CD14-positive monocyte (primary cell): ENCODE data around the gene IFNGR2. TPM values are rescaled to one million over a fixed set of nuclear protein-coding genes. Genes with fewer than 3 reads are reported as not detected.

Experiments
- DNase-seq, 3 donors: peaks; one replicate each; pipeline ENCODE4 v3.0.0-alpha.2; 2011 to 2022
- H2AFZ ChIP-seq: 2 replicates; pipeline ENCODE4 v1.6.0; 2012; ENCODE audit warnings: mild to moderate bottlenecking, low read depth, low read length, inconsistent platforms; ENCODE audit not compliant: insufficient read depth, poor library complexity, severe bottlenecking
- H3K27ac ChIP-seq, 2 donors: 1 replicate in 1 of 2; 2 replicates in 1 of 2; pipeline ENCODE4 v1.5.1; 2012 to 2013; ENCODE audit warnings: low read length in 2 of 2, control low read depth in 1 of 2, inconsistent platforms in 1 of 2, low read depth in 1 of 2, mild to moderate bottlenecking in 1 of 2
- H3K27me3 ChIP-seq, 2 donors: one replicate each; pipeline versions ENCODE4 v1.6.0 to v1.6.1; 2011 to 2013; ENCODE audit warnings: low read length in 2 of 2; ENCODE audit not compliant: control insufficient read depth in 2 of 2, insufficient read depth in 2 of 2
- H3K36me3 ChIP-seq, 2 donors: replicated peaks in 1 of 2; 1 replicate in 1 of 2; 2 replicates in 1 of 2; pipeline versions ENCODE4 v1.5.1 to v1.6.1; 2012 to 2013; ENCODE audit warnings: low read length in 2 of 2, control low read depth in 1 of 2, inconsistent platforms in 1 of 2, mild to moderate bottlenecking in 1 of 2; ENCODE audit not compliant: insufficient read depth in 2 of 2, control insufficient read depth in 1 of 2
- H3K4me1 ChIP-seq, 2 donors: 1 replicate in 1 of 2; 2 replicates in 1 of 2; pipeline versions ENCODE4 v1.5.1 to v1.6.1; 2012 to 2013; ENCODE audit warnings: low read length in 2 of 2, control low read depth in 1 of 2, inconsistent platforms in 1 of 2, mild to moderate bottlenecking in 1 of 2, moderate library complexity in 1 of 2; ENCODE audit not compliant: insufficient read depth in 2 of 2, control insufficient read depth in 1 of 2
- H3K4me2 ChIP-seq: replicated peaks from 2 replicates; pipeline ENCODE3; 2012; ENCODE audit warnings: low read length, moderate library complexity, mild to moderate bottlenecking; ENCODE audit not compliant: poor library complexity, severe bottlenecking; ENCODE audit errors: extremely low read depth
- H3K4me3 ChIP-seq, 3 experiments: fragments of 200-600 bp in 1 of 3; sonication (generic) in 1 of 3; replicated peaks in 1 of 3; 1 replicate in 2 of 3; 2 replicates in 1 of 3; pipeline ENCODE4 v1.5.1; 2011 to 2013; ENCODE audit warnings: low read length in 3 of 3, mild to moderate bottlenecking in 3 of 3, control low read depth in 2 of 3, low read depth in 2 of 3, inconsistent platforms in 1 of 3, moderate library complexity in 1 of 3
- H3K79me2 ChIP-seq: 2 replicates; pipeline ENCODE4 v1.6.0; 2012; ENCODE audit warnings: mild to moderate bottlenecking, control low read depth, inconsistent platforms, low read length, moderate library complexity; ENCODE audit not compliant: insufficient read depth
- H3K9ac ChIP-seq: 2 replicates; pipeline ENCODE4 v1.6.0; 2017; ENCODE audit warnings: low read length, mild to moderate bottlenecking; ENCODE audit not compliant: insufficient read depth, poor library complexity, severe bottlenecking
- H3K9me3 ChIP-seq, 2 donors: replicated peaks in 1 of 2; 1 replicate in 1 of 2; 2 replicates in 1 of 2; pipeline versions ENCODE4 v1.5.1 to v1.6.1; 2012 to 2013; ENCODE audit warnings: low read length in 2 of 2, control low read depth in 1 of 2; ENCODE audit not compliant: control insufficient read depth in 1 of 2, insufficient read depth in 1 of 2
- H4K20me1 ChIP-seq: 2 replicates; pipeline ENCODE4 v1.6.0; 2012; ENCODE audit warnings: mild to moderate bottlenecking, low read length, control low read depth, moderate library complexity; ENCODE audit not compliant: insufficient read depth
- H3K27ac Mint-ChIP-seq, 7 donors: one replicate each; pipeline ENCODE4 v1.8.0; 2020; ENCODE audit warnings: mild to moderate bottlenecking in 7 of 7, mixed read lengths in 7 of 7, moderate library complexity in 6 of 7, inconsistent platforms in 2 of 7
- H3K27me3 Mint-ChIP-seq, 3 donors: one replicate each; pipeline ENCODE4 v1.8.0; 2021 to 2022; ENCODE audit warnings: low read depth in 3 of 3, mild to moderate bottlenecking in 3 of 3, mixed read lengths in 3 of 3, moderate library complexity in 3 of 3, inconsistent platforms in 1 of 3
- H3K36me3 Mint-ChIP-seq, 2 donors: one replicate each; pipeline ENCODE4 v1.8.0; 2020; ENCODE audit warnings: mixed read lengths in 2 of 2, inconsistent platforms in 1 of 2, mild to moderate bottlenecking in 1 of 2
- H3K4me1 Mint-ChIP-seq: one replicate; pipeline ENCODE4 v1.8.0; 2020; ENCODE audit warnings: mild to moderate bottlenecking, mixed read lengths
- H3K4me3 Mint-ChIP-seq, 2 donors: one replicate each; pipeline ENCODE4 v1.8.0; 2020; ENCODE audit warnings: mild to moderate bottlenecking in 2 of 2, mixed read lengths in 2 of 2, moderate library complexity in 1 of 2
- H3K9me3 Mint-ChIP-seq, 7 donors: one replicate each; pipeline ENCODE4 v1.8.0; 2020 to 2022; ENCODE audit warnings: mixed read lengths in 7 of 7, mild to moderate bottlenecking in 6 of 7, moderate library complexity in 6 of 7, inconsistent platforms in 2 of 7
- CTCF ChIP-seq: fragments of 200-600 bp; IDR thresholded peaks from one replicate; pipeline ENCODE4 v1.8.0; 2022; ENCODE audit warnings: antibody characterized with exemption, mild to moderate bottlenecking
- WGBS: methylation state at CpG from one replicate; pipeline ENCODE4 v1.1.5; 2013; ENCODE audit warnings: missing lambda C conversion rate; ENCODE audit not compliant: insufficient coverage; 5-methylcytosine and 5-hydroxymethylcytosine counted together
- intact Hi-C, 2 donors: fragments of 100-400 bp; cut with micrococcal nuclease; formaldehyde crosslinking; loops; one replicate each; pipeline versions ENCODE4 v1.15.0 to v1.15.1; 2023
- polyA plus RNA-seq, 3 donors: library from polyadenylated mRNA; depleted of rRNA in 1 of 3; unstranded in 2 of 3; stranded (reverse) in 1 of 3; fragments of 300-500 nt in 2 of 3; fragments of >200 nt in 1 of 3; fragmentation: Illumina TruSeq in 2 of 3; gene quantifications; 1 replicate in 2 of 3; 2 replicates in 1 of 3; pipeline ENCODE4 v1.2.3, GENCODE V29; 2012 to 2021

Gene IFNGR2
- polyA plus RNA-seq, 3 donors = 204 to 324 (median 260) TPM

- Histone ChIP-seq H2AFZ (no peak overlapping the region), H3K79me2 (peaks cover 8% of the 10 kb centered on the region), H3K4me1 (peaks cover 56 to 63% of the 10 kb centered on the region in 2 donors), H3K9ac (no peak overlapping the region), H3K4me2 (no peak overlapping the region), H3K9me3 (peaks cover 16 to 28% of the 10 kb centered on the region in 2 donors), H3K4me3 (peak overlapping the region in 1 of 3 experiments; percentile 7), H3K27ac (peak overlapping the region; percentile 41 to 96), H3K27me3 (no peaks in the 10 kb centered on the region), H3K36me3 (peaks cover 0 to 5% of the 10 kb centered on the region in 2 donors), H4K20me1 (no peaks in the 10 kb centered on the region)
- H3K27ac Mint-ChIP-seq = peak overlapping the region; percentile 95 to 99 (median 99)
- 100% methylated on average over 5 of the region's 5 CpGs for WGBS
- intact Hi-C loops = loop anchor here (5.0 to 10.0 kb wide), 5 partner anchors 37 to 170 kb away; partner anchors contain the start of gene IFNGR2 (in 1 of the 2)
- peaks cover 0 to 4% (median 0%) of the 10 kb centered on the region in 3 donors for H3K27me3 Mint-ChIP-seq
- peaks cover 2 to 12% of the 10 kb centered on the region in 2 donors for H3K36me3 Mint-ChIP-seq
- TF ChIP-seq CTCF = no peak
- DNase-seq = no peak
- peaks cover 55% of the 10 kb centered on the region for H3K4me1 Mint-ChIP-seq
- peaks cover 22 to 34% (median 26%) of the 10 kb centered on the region in 7 donors for H3K9me3 Mint-ChIP-seq
- H3K4me3 Mint-ChIP-seq = no peak overlapping the region
These were observed 38.4 kb upstream of the IFNGR2 start for GRCh38 chr21:33364830-33365229.

GRCh38 chr21:33367309-33367973 lies 35.8 kb upstream of the IFNGR2 start:
- H3K4me2 ChIP-seq = no peak overlapping the region
- peaks cover 2 to 12% of the 10 kb centered on the region in 2 donors for H3K36me3 Mint-ChIP-seq
- TF ChIP-seq CTCF = no peak
- no peaks in the 10 kb centered on the region for H4K20me1 ChIP-seq
- peaks cover 0 to 5% of the 10 kb centered on the region in 2 donors for H3K36me3 ChIP-seq
- peaks cover 45% of the 10 kb centered on the region for H3K4me1 Mint-ChIP-seq
- H2AFZ ChIP-seq = no peak overlapping the region
- no peak for DNase-seq
- H3K27me3 Mint-ChIP-seq = no peaks in the 10 kb centered on the region
- no peak overlapping the region for H3K27ac ChIP-seq
- H3K4me3 ChIP-seq = no peak overlapping the region
- no peak overlapping the region for H3K9ac ChIP-seq
- H3K9me3 ChIP-seq = peaks cover 16 to 34% of the 10 kb centered on the region in 2 donors
- peak overlapping the region in 5 of 7 donors; percentile 13 to 85 (median 71) for H3K27ac Mint-ChIP-seq
- H3K4me1 ChIP-seq = peaks cover 47 to 56% of the 10 kb centered on the region in 2 donors
- H3K27me3 ChIP-seq = no peaks in the 10 kb centered on the region
- H3K9me3 Mint-ChIP-seq = peaks cover 24 to 36% (median 26%) of the 10 kb centered on the region in 7 donors
- H3K79me2 ChIP-seq = peaks cover 3% of the 10 kb centered on the region
- no peak overlapping the region for H3K4me3 Mint-ChIP-seq
- intact Hi-C loops = loop anchor here in 1 of 2 donors (10.0 kb wide), 1 partner anchor 173 kb away; no protein-coding TSS in a partner anchor
- 100% methylated on average over 3 of the region's 7 CpGs for WGBS
